Activated T-helper 9 cell treated with anti-CD3 and anti-CD28 coated beads, Interleukin-2, amount 50 U/mL, for 16 hours (primary cell): ENCODE results near the gene KIRREL3.

Experiments
- DNase-seq: peaks from one replicate; pipeline ENCODE4 v3.0.0-alpha.2; 2020; ENCODE audit warnings: low read depth

Gene KIRREL3

DNA sequence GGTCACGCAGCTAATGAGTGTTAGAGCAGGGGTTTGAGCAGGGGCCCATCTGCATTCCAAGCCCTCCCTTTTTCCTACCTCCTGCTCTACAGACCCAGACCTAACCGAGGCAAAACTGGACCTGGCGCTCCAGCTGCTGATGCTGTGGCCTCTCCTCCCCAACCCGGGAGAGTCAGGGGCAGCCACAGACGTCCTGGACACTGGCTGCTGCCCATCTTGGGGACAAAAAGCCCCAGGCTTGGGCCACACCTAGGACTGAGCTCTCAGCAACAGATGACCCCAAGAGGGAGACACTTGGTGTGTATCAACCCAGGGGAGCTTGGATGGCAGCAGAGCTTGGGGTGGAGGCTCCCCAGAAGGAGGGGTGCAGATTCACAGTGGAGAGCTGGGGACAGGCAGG, 472.5 kb downstream of the KIRREL3 start:
- DNase-seq, result no peak

DNA sequence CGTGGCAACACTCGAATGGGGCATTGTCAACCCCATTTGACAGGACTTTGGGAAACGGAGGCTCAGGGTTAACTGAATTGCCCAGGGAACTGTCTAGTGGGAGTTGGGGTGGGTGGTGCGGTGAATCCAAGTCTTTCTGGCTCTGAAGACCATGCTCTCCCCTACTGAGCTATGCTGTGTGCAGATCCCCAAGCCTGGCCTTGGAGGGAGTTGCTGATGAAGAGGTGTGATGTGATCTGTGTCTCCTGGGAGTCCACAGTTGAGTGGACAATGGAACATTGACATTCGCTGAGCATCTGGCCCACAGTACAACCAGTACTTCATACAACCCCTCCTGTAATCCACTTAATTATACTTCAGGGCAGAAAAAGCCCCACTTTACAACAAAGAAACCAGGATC, 472.9 kb downstream of the KIRREL3 start:
- DNase-seq, result no peak

- DNase-seq, result no peak
Observed at GRCh38 chr11:126526471-126526870, 474.1 kb downstream of the KIRREL3 start.

DNA sequence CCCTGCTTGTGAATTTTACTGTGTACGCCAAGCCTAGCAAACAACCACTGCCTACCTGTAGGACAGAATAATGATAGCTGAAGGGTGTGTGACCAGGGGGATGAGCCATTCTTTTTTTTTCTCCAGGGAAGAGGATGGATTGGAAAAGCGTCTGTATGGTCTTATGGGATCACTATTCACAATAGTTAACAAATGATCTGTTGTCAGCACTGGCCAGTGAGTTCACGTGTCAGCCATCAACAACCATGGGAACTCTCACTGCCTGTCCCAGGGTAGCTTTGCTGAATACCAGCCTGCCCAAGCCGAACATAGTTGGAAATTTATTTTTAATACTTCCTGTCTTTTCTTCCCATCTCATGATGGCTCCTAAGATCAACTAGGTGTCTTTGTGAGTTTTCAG, 474.9 kb downstream of the KIRREL3 start:
- DNase-seq, result no peak

- no peak for DNase-seq
Observed at GRCh38 chr11:126525216-126525615, 475.4 kb downstream of the KIRREL3 start.

- DNase-seq, result no peak
Observed at GRCh38 chr11:126523441-126524205, 476.9 kb downstream of the KIRREL3 start.

GRCh38 chr11:126522606-126523005, 478.0 kb downstream of the KIRREL3 start:
- no peak for DNase-seq

DNA sequence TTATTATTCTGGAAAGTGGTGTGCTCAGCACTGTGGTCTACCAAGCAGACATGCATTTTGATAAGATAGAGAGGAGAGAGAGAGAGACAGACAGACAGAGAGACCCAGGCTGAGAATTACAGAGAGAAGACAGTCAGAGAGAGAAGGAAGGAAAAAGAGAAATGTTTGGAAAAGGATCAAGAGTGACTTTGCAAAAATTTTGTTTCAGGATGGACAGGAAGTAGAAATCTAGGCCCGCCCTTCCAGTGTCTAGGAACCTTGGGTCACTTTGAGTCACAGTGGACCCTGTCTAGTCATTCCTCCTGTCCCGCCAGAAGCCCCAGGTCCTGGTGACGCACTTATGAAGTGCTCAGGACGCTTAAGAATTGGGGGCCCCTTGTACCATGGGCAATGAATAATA, 478.4 kb downstream of the KIRREL3 start:
- DNase-seq, result no peak

DNA sequence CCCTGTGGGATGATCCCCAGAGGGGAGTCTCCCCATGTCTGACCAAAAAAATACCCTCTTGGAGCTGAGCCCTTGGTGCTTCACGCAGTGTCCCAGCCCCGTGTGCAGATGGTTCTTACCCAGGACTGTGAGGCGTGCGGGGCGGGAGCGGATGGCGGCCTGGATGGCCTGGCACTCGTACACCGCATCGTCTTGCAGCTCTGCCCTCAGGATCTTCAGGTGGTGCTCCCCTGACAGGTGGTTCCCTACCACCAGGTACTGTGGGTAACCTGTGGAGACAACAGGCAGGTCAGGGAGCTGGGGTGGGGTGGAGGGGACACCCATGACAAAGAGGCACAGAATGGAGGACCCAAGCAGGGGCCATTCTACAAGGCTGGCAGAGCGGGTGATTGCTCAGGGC, 479.4 kb downstream of the KIRREL3 start:
- no peak for DNase-seq

GRCh38 chr11:126519764-126520734, 480.5 kb downstream of the KIRREL3 start:
- DNase-seq, result no peak

DNA sequence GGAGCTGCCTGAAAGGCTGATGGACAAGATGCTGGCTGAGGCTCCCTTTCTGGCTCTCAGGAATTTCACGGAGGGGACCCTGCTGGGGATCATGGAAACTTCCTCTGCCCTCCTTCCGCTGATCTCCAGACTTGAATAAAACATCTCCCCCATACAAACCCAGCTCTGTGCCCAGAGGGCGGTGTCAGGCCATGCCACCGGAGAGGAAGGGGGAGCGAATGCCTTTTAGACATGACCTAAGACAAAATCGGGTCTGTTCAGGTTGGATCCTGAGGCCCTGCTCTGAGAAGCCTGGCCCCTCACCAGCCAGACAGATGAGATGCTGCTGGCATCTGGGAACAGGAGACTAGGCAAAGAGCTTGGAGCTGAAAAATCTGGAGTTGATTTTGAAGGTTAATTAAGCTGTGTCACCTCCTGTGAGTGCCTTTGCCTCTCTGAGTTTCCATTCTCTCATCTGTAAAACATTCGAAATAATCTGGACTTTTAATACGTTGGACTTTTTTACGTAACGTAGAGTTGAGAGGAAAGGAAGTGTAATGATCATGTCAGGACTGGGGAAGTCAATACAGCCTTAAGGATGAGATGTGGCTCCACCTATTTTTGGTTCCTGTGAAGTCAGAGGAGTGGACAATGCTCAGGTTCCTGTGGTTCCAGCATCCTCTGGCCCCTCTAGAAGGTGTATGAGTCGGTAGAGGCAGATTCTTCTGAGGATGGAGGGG, 481.4 kb downstream of the KIRREL3 start:
- DNase-seq, result no peak

DNA sequence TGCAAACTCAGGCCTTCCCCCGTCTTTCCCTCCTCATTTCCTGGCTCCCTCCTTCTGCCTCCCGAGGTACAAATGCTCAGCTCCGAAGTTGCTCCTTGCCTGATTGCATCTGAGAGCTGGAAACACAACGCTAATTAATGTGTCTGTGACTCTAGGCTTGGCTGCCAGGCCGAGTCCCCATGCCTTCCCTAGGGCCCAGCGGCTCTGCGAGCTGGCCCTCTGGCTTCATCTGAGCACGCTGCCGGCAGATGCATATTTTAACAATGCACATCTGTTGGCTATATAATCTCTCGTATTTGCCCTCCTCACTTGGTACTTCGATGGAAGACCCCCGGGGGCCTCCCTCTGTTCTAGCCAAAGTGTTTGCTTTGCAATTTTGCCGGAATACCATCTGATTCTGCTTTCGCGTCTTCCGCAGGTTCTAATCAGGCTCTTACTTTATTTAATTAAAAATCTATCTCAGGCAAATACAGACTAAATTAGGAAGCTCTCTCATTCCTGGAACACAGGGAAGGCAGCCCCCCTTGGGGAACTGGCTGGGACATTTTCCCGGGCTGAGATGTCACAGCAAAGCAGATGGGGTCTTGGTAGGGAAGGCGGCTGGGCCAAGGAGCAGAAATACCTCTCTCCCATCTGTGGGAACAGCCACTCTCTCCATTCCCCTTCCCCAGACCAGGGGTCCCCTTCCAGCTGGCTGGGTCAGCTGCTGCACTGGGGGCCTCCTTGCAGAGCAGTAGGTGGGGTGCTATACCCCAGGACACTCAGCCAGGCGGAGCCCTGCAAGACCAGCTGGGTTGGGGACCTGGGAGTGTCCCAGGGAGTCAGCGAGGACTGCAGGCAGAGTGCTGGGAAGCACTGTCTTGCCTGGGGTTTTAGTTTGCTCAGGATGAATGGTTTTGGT, 482.2 kb downstream of the KIRREL3 start:
- no peak for DNase-seq

- no peak for DNase-seq
Observed at GRCh38 chr11:126515501-126515900, 485.1 kb downstream of the KIRREL3 start.

DNA sequence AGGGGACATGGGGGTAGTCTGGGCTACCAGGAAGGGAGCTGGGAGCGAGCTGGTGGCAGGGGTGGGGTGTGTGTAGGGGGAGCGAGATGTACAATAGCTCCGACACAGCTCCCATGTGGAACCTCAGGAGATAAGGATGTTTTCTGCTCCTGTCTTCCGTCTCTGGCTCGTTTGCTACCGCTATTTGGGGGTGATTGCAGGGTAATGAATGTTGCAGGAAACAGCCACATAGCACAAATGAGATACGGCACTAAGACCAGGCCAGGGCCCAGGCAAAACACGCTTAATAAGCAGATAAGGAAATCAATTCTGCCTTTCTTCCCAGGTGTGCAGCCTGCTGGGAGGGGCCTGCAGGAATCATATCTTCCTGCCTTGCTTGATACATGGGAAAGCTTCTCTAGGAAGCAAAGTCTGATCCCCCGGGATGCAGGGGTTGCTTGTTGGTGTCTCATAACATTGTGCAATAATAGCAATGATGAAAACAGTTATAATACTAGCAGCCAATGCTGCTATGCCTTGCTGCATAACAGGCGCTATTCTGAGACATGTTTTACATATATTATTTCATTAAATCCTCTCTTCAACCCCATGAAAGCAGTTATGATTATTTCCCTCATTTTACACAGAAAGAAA, 486.4 kb downstream of the KIRREL3 start:
- no peak for DNase-seq

- DNase-seq, result no peak
Observed at GRCh38 chr11:126512741-126513715, 487.5 kb downstream of the KIRREL3 start.

DNA sequence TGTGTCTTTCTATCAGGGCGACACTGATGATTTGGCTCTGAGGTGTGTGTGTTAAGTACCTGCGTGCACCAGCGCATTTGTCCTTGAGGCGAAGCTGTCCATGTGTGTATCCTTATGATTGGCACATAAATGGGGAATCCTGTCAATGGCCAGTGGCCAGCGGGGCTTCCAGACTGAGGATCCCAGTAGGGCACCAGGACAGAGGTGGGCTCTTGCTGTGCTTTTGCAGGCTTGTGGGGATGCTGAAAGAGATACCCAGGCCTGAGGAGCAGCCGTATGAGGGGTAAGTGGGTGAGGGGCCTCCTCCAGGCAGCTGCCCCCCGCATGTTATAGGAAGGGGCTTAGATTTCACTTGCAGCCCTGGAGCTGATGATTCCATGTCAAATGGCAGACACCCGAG, 488.3 kb downstream of the KIRREL3 start:
- no peak for DNase-seq

DNA sequence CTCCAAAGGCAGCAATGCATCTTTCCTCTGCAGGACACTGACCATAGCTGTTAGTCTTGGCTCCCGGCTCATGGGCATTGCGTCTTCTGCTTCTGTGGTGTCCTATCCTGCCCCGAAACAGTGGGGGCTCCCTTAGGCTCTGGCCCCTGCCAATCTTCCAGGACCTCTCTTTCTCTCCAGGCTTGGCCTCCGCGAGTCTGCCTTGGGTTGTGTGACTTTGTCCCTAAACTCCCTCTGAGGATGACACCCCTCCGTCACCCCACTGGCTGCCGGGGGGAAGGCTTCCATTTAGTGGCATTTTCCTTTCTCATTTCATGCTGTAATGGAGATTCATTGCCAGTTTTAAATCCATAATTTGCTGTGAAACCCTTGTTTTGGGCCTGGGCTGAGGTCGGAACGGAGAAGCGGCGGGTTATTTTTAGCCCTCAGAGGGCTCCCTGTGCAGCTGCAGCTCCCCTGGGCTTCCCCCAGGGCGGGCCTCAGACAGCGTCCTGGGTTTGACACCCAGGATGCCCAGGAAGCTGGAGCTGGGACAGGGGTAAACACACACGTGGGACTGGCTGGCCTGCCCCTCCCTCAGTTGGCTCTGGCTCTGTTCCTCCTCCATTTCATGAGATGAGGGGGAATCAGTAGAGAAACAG, 489.0 kb downstream of the KIRREL3 start:
- DNase-seq, result no peak

- DNase-seq, result no peak
Observed at GRCh38 chr11:126510621-126511370, 489.8 kb downstream of the KIRREL3 start.
